ENCODE measurements around the gene HBM.
"Not testable (repeated sequence)": the region's sequence is repeated elsewhere in the genome, so short reads cannot be mapped to it uniquely, and the experiment has no call there.

GRCh38 chr16:153129-153521 lies 12.7 kb upstream of the HBM start:
- not testable (repeated sequence) for TF ChIP-seq ZFP30 (CRISPR knock-in tag; IDR thresholded peaks at IDR 0.05); ZNF8 (CRISPR knock-in tag; IDR thresholded peaks at IDR 0.05); TSHZ2 (CRISPR knock-in tag; IDR thresholded peaks at IDR 0.05); PATZ1 (CRISPR knock-in tag; IDR thresholded peaks at IDR 0.05; ENCODE audit: borderline replicate concordance)

Measured in SK-N-SH treated with all-trans-retinoic acid at 6 μM for 48 hours (cell line).